Activated CD4-positive, alpha-beta T cell treated with anti-CD3 and anti-CD28 coated beads, Interleukin-2, amount 50 U/mL, for 1 hour (primary cell): ENCODE results near the gene DKK3.

ENCODE experiments used
- DNase-seq: peaks from one replicate; pipeline ENCODE4 v3.0.0-alpha.2; 2020

DKK3 gene

GRCh38 chr11:11980841-11981308 is 27.6 kb downstream of the DKK3 start:
- DNase-seq: no peak

GRCh38 chr11:11980200-11980599 is 28.2 kb downstream of the DKK3 start:
- no peak for DNase-seq

- no peak for DNase-seq
These were observed 28.8 kb downstream of the DKK3 start for GRCh38 chr11:11979488-11980117.

GRCh38 chr11:11978792-11979487 is 29.5 kb downstream of the DKK3 start:
- no peak for DNase-seq

- DNase-seq: no peak
These were observed 30.3 kb downstream of the DKK3 start for GRCh38 chr11:11978098-11978637.

- no peak for DNase-seq
These were observed 31.1 kb downstream of the DKK3 start for GRCh38 chr11:11977206-11977938.

- DNase-seq: no peak
These were observed 31.8 kb downstream of the DKK3 start for GRCh38 chr11:11976481-11977127.

GRCh38 chr11:11975201-11976092 is 33.0 kb downstream of the DKK3 start:
- DNase-seq: no peak

- no peak for DNase-seq
These were observed 34.6 kb downstream of the DKK3 start for GRCh38 chr11:11973866-11974265.

- no peak for DNase-seq
These were observed 35.0 kb downstream of the DKK3 start for GRCh38 chr11:11973361-11973800.

GRCh38 chr11:11972730-11973341 is 35.6 kb downstream of the DKK3 start:
- no peak for DNase-seq

GRCh38 chr11:11971906-11972547 is 36.4 kb downstream of the DKK3 start:
- DNase-seq: no peak

GRCh38 chr11:11970556-11970955 is 37.9 kb downstream of the DKK3 start:
- DNase-seq: no peak

GRCh38 chr11:11969380-11970215 is 38.8 kb downstream of the DKK3 start:
- DNase-seq: no peak

GRCh38 chr11:11968511-11969280 is 39.7 kb downstream of the DKK3 start:
- no peak for DNase-seq

GRCh38 chr11:11967669-11968510 is 40.5 kb downstream of the DKK3 start:
- DNase-seq: no peak

- DNase-seq: peak; percentile 65
These were observed 41.4 kb downstream of the DKK3 start for GRCh38 chr11:11966826-11967668.
